Stimulated activated naive B cell treated with anti-CD40 and anti-IgM and Interleukin-4, amounts not matched to agents 10 μg/mL and 1 μg/mL and 100 μg/mL, for 72 hours (primary cell): ENCODE results near the gene CCNT2.
"Not testable (repeated sequence)": the region's sequence is repeated elsewhere in the genome, so short reads cannot be mapped to it uniquely, and the experiment has no call there.

Experiments used
- ATAC-seq, 2 donors: fragments of 150-1000 bp; cut with Tn5 transposase; replicated peaks; 2 replicates each; pipeline ENCODE4 v1.10.0; 2021; ENCODE audit warnings: moderate library complexity in 1 of 2
- DNase-seq: peaks from one replicate; pipeline ENCODE4 v3.0.0; 2021
- H3K27ac Mint-ChIP-seq: one replicate; pipeline ENCODE4 v1.8.0; 2022; ENCODE audit warnings: mild to moderate bottlenecking, mixed read lengths
- H3K27me3 Mint-ChIP-seq, 2 donors: one replicate each; pipeline ENCODE4 v1.8.0; 2022; ENCODE audit warnings: mixed read lengths in 2 of 2
- H3K36me3 Mint-ChIP-seq, 2 donors: one replicate each; pipeline ENCODE4 v1.8.0; 2022; ENCODE audit warnings: mixed read lengths in 2 of 2, mild to moderate bottlenecking in 1 of 2
- H3K4me1 Mint-ChIP-seq, 2 donors: one replicate each; pipeline ENCODE4 v1.8.0; 2022; ENCODE audit warnings: mixed read lengths in 2 of 2, mild to moderate bottlenecking in 1 of 2
- H3K4me3 Mint-ChIP-seq, 2 donors: one replicate each; pipeline ENCODE4 v1.8.0; 2022; ENCODE audit warnings: mild to moderate bottlenecking in 2 of 2, mixed read lengths in 2 of 2, moderate library complexity in 1 of 2
- H3K9me3 Mint-ChIP-seq, 2 donors: one replicate each; pipeline ENCODE4 v1.8.0; 2022; ENCODE audit warnings: mixed read lengths in 2 of 2, mild to moderate bottlenecking in 1 of 2

Gene CCNT2

DNA sequence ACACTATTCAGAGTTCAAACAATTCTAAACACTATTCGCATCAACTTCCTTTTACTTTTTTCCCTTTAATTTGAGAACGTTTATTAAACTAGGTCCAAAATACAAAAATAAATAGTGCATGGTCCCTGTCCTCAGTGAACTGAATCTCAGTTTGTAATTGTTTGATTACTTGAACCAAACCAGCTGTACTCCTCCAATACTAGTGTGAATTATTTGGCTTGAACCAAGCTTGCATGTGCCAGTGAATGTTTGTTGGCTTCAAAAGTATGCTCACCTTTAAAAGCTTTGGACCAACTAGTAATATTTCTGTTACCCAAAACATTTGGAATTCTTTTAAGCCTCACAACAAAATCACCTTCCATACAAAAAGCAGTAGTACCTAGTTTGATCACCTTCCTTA is 15.5 kb downstream of the CCNT2 start:
- H3K27ac Mint-ChIP-seq, result peak overlapping the region; percentile 67
- H3K4me1 Mint-ChIP-seq, result peaks cover 27 to 62% of the 10 kb centered on the region in 2 donors
- no peak overlapping the region for H3K4me3 Mint-ChIP-seq
- peaks cover 0 to 1% of the 10 kb centered on the region in 2 donors for H3K9me3 Mint-ChIP-seq
- peaks cover 23 to 41% of the 10 kb centered on the region in 2 donors for H3K36me3 Mint-ChIP-seq
- no peaks in the 10 kb centered on the region for H3K27me3 Mint-ChIP-seq
- no peak for ATAC-seq
- DNase-seq, result no peak

DNA sequence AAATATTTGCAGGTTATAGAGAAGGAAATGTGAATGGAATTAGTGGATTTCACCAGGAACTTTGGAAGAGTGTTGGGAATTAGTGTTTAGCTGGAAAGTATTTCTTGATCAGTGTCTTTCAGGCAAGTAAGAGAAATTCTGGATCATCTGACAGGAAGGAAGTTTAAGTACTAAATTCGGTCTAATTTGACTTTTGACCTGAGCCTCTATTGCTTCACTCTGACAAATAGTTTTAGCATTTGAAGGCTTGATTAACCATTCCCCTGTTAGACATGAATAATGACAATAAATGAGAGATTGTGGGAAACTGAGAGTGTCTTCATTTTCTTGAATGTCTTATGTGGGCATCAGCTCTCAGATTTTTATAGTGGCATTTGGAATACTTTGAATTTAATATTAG is 16.0 kb downstream of the CCNT2 start:
- ATAC-seq (no peak), DNase-seq (no peak)
- Mint-ChIP-seq H3K4me1 (peaks cover 26 to 57% of the 10 kb centered on the region in 2 donors), H3K27me3 (no peaks in the 10 kb centered on the region), H3K9me3 (peaks cover 0 to 1% of the 10 kb centered on the region in 2 donors), H3K27ac (peak overlapping the region; percentile 56), H3K4me3 (no peak overlapping the region), H3K36me3 (peaks cover 21 to 36% of the 10 kb centered on the region in 2 donors)

DNA sequence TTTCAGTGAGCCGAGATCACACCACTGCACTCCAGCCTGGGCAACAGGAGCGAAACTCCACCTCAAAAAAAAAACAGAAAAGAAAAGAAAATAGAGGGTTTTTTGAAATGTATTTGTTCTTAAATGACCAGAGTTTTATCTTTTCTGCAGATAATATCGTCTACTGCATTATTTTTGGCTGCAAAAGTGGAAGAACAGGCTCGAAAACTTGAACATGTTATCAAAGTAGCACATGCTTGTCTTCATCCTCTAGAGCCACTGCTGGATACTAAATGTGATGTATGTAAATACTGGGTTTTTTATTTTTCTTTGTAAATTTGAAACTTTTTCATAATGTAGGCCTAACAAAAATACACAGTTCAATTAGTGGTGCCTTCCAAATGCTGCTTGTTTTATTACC is 18.1 kb downstream of the CCNT2 start:
- Mint-ChIP-seq H3K4me3 (no peak overlapping the region), H3K36me3 (peaks cover 18 to 28% of the 10 kb centered on the region in 2 donors), H3K9me3 (no peaks in the 10 kb centered on the region), H3K27me3 (no peaks in the 10 kb centered on the region), H3K4me1 (peaks cover 20 to 41% of the 10 kb centered on the region in 2 donors), H3K27ac (no peak overlapping the region)
- DNase-seq (no peak), ATAC-seq (no peak)

DNA sequence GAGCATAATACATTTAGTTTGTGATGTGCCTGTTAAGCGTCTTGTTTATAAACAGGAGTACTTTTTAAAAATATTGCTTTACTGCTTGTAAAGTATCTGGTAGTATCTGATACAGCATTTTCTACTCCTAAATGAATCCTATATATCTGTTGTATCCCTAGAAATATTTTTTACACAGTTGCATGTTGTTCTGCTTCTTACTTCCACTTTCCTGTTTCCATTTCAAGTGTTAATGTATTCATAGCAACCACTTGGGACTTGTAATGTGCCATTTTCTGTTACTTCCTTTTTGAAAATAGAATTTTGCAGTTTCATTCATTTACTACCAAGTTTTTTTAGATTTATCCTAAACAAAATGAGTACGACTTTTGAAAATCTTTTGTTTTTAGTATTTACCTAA is 24.9 kb downstream of the CCNT2 start:
- peak; percentile 78 to 94 for ATAC-seq
- Mint-ChIP-seq H3K4me3 (peak overlapping the region; percentile 41 to 57), H3K27ac (peak overlapping the region; percentile 25)

DNA sequence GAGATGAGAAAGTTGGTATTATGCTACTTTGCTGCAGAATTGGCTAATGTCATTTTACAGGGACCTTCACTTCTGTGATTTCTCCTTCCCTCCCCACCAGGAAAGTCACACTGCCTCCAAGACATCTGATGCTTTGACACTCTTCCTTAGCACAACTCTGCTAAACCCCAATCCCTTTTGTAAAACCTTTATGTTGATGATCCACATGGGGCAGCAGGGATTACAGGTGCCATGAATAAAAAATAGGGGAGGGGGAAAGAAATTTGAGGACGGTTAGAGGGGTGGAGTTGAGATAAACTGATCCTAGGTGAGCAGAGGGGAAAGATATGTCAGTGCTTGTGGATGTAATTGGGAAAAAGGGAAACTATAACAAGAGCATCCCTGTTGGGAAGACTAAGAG is 26.4 kb downstream of the CCNT2 start:
- Mint-ChIP-seq H3K9me3 (no peaks in the 10 kb centered on the region), H3K36me3 (peaks cover 35 to 42% of the 10 kb centered on the region in 2 donors), H3K4me3 (peak overlapping the region in 1 of 2 donors; percentile 7), H3K27ac (no peak overlapping the region), H3K27me3 (no peaks in the 10 kb centered on the region), H3K4me1 (peaks cover 21 to 34% of the 10 kb centered on the region in 2 donors)
- ATAC-seq (no peak), DNase-seq (no peak)

More for the DNA sequence above, 24.9 kb downstream of the CCNT2 start:
- peaks cover 18 to 31% of the 10 kb centered on the region in 2 donors for H3K4me1 Mint-ChIP-seq
- no peaks in the 10 kb centered on the region for H3K9me3 Mint-ChIP-seq
- no peaks in the 10 kb centered on the region for H3K27me3 Mint-ChIP-seq
- DNase-seq, result no peak
- H3K36me3 Mint-ChIP-seq, result peaks cover 29 to 37% of the 10 kb centered on the region in 2 donors

DNA sequence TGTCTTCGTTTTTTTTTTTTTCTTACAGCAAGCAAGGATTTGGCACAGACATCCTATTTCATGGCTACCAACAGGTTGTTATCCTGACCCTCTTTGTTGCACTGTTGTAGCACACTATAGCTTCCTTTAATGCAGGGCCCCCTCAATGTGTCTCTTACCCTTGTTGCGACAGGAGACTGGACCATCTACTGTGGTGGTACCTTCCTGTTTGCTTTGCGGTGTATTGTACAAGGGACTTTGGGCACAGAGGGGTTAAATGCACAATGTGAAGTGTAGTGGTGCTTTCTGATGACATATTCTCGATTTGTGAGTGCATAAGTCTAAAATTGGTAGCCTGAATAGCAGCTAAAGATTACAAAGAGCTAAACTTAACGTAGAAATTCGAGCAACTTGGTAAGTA is 27.5 kb downstream of the CCNT2 start:
- peaks cover 23 to 39% of the 10 kb centered on the region in 2 donors for H3K4me1 Mint-ChIP-seq
- peaks cover 36 to 42% of the 10 kb centered on the region in 2 donors for H3K36me3 Mint-ChIP-seq
- no peak for ATAC-seq

DNA sequence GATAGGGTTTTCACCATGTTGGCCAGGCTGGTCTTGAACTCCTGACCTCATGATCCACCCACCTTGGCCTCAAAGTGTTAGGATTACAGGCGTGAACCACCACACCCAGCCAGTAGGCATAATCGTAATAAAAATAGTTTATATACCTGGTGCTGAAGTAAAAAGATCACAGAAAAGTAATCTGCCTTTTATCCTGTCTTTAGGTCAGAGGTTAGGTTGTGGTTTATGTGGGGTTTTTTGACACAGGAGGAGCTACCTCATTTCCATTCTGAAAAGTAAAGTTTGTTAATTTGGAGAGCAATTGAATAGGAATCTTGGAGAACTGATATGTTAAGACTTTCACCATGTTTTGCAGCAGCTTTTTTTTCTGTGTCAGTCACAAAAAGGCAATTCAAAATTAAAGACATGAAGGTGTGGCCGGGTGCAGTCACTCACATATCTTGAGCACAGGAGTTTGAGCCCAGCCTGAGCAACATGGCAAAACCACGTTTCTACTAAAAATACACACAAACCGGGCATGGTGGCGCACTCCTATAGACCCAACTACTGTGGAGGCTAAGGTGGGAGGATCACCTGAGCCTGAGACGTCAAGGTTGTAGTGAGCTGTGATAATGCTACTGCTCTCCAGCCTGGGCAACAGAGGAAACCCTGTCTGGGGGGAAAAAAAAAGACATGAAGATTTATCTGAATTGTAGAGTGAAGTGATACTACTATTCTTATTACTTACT is 31.5 kb downstream of the CCNT2 start:
- no peak for DNase-seq
- H3K36me3 Mint-ChIP-seq, result peaks cover 43 to 58% of the 10 kb centered on the region in 2 donors
- H3K27me3 Mint-ChIP-seq, result no peaks in the 10 kb centered on the region
- peak overlapping the region; percentile 83 for H3K27ac Mint-ChIP-seq
- peaks cover 24 to 33% of the 10 kb centered on the region in 2 donors for H3K4me1 Mint-ChIP-seq
- no peaks in the 10 kb centered on the region for H3K9me3 Mint-ChIP-seq
- H3K4me3 Mint-ChIP-seq, result no peak overlapping the region
- peak; percentile 42 to 75 for ATAC-seq

More for the DNA sequence above, 27.5 kb downstream of the CCNT2 start:
- no peaks in the 10 kb centered on the region for H3K27me3 Mint-ChIP-seq
- H3K27ac Mint-ChIP-seq, result peak overlapping the region; percentile 32
- no peaks in the 10 kb centered on the region for H3K9me3 Mint-ChIP-seq
- H3K4me3 Mint-ChIP-seq, result no peak overlapping the region
- no peak for DNase-seq

DNA sequence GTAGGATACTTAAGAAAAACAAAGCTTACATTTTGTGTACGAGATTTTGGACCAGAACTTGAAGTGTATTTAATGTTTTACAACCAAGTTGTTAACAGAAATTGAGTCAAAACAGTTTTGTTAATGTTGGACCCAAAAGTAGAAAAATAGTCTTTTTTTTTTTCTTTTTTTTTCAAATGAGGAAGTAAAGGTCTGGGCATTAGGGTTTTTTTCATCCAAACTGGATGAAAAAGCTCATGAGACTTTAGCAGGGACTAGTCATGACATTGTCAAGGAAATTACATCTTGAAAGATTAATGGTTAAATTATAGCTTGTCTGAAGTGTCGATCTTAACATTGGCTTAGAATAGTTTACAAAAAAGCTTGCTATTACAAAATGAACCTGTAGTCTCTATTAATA is 32.3 kb downstream of the CCNT2 start:
- H3K27ac Mint-ChIP-seq, result no peak overlapping the region
- no peaks in the 10 kb centered on the region for H3K9me3 Mint-ChIP-seq
- no peaks in the 10 kb centered on the region for H3K27me3 Mint-ChIP-seq
- H3K4me1 Mint-ChIP-seq, result peaks cover 21 to 26% of the 10 kb centered on the region in 2 donors
- DNase-seq, result no peak
- H3K36me3 Mint-ChIP-seq, result peaks cover 38 to 50% of the 10 kb centered on the region in 2 donors
- ATAC-seq, result no peak
- no peak overlapping the region for H3K4me3 Mint-ChIP-seq

DNA sequence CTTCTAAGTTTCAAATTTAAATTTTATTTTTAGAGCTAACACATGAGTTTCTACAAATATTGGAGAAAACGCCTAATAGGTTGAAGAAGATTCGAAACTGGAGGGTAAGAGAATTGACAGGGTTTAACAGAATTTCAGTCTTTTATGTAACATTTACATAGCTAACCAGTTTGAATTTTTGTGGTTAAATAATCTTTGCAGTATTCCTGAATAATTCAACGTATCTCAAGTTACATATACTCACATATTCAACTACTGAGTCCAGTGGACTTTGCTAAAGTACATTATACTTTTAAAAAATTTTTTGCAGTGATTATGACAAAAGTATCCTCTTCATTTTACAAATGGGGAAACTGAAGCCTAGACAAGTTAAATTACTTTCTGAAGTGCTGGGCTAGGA is 34.0 kb downstream of the CCNT2 start:
- peaks cover 33 to 51% of the 10 kb centered on the region in 2 donors for H3K36me3 Mint-ChIP-seq
- H3K27me3 Mint-ChIP-seq, result no peaks in the 10 kb centered on the region
- peaks cover 18 to 24% of the 10 kb centered on the region in 2 donors for H3K4me1 Mint-ChIP-seq
- no peaks in the 10 kb centered on the region for H3K9me3 Mint-ChIP-seq
- no peak overlapping the region for H3K27ac Mint-ChIP-seq
- ATAC-seq, result no peak
- H3K4me3 Mint-ChIP-seq, result no peak overlapping the region
- DNase-seq, result no peak

DNA sequence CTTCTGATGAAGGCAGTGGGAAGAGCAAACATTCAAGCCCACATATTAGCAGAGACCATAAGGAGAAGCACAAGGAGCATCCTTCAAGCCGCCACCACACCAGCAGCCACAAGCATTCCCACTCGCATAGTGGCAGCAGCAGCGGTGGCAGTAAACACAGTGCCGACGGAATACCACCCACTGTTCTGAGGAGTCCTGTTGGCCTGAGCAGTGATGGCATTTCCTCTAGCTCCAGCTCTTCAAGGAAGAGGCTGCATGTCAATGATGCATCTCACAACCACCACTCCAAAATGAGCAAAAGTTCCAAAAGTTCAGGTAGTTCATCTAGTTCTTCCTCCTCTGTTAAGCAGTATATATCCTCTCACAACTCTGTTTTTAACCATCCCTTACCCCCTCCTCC is 35.4 kb downstream of the CCNT2 start:
- Mint-ChIP-seq H3K27me3 (no peaks in the 10 kb centered on the region), H3K4me3 (no peak overlapping the region), H3K36me3 (peaks cover 25 to 40% of the 10 kb centered on the region in 2 donors), H3K27ac (peak overlapping the region; percentile 75), H3K9me3 (no peaks in the 10 kb centered on the region), H3K4me1 (peaks cover 18 to 24% of the 10 kb centered on the region in 2 donors)
- ATAC-seq, result no peak
- no peak for DNase-seq

DNA sequence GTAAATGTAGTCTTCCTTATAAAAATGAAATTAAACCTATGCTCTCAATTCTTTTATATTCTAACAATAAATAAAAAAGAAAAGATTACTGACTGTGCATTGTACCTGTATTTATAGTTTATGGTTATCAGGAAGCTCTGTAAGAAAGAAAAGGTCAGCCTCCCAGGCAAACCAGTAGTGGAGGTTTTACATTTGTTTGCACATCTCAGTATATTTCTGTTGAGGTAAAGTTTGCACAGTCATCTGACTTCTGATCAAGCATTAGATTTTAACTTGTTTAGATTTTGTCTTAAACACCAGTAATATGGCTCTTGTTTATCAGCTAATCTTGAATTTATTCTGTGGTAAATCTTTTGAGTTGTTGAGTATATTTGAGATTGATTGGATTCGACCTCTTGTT is 37.1 kb downstream of the CCNT2 start:
- Mint-ChIP-seq H3K27me3 (no peaks in the 10 kb centered on the region), H3K4me1 (peaks cover 10 to 15% of the 10 kb centered on the region in 2 donors), H3K36me3 (peaks cover 23 to 40% of the 10 kb centered on the region in 2 donors), H3K4me3 (no peak overlapping the region), H3K9me3 (no peaks in the 10 kb centered on the region), H3K27ac (no peak overlapping the region)
- ATAC-seq (no peak), DNase-seq (no peak)

DNA sequence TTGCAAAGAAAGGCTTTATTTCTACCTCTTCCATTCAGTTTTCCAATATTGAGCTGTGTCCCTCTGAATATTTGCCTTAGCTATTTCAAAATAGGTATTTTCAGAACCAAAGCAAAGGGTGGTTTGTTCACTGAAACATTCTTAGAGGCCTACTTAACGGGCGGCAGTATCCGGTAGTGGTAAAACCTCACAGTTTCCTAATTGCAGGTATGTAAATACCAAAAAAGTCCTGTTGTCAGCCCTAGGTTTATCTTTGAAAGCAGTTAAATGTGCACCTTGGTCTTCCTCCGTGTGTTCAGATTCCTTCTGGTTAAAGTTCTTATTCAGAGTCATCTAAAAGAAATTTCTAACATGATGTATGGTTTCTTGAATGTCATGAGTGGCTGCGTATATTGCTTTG is 38.9 kb downstream of the CCNT2 start:
- H3K27ac Mint-ChIP-seq, result no peak overlapping the region
- H3K27me3 Mint-ChIP-seq, result no peaks in the 10 kb centered on the region
- H3K4me3 Mint-ChIP-seq, result no peak overlapping the region
- no peak for DNase-seq
- H3K9me3 Mint-ChIP-seq, result no peaks in the 10 kb centered on the region
- peaks cover 10 to 15% of the 10 kb centered on the region in 2 donors for H3K4me1 Mint-ChIP-seq
- H3K36me3 Mint-ChIP-seq, result peaks cover 18 to 34% of the 10 kb centered on the region in 2 donors
- no peak for ATAC-seq

DNA sequence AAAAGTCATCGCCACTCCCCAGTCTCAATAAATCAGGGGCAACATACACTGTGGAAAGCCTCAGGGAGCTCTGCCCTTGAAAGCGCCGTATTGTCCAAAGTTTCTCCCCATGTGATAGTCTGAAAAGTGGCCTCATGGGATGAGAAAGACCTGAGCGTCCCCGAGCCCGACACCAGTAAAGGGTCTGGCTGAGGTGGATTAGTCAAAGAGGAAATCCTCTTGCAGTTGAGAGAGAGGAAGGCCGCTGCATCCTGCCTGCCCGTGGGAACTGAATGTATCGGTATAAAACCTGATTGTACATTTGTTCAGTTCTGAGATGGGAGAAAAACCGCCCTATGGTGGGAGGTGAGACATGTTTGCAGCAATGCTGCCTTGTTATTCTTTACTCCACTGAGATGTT is 48.5 kb downstream of the CCNT2 start:
- H3K27me3 Mint-ChIP-seq, H3K27ac Mint-ChIP-seq, DNase-seq, H3K4me3 Mint-ChIP-seq, ATAC-seq, H3K4me1 Mint-ChIP-seq: not testable (repeated sequence)
- Mint-ChIP-seq H3K9me3 (peaks cover 10 to 11% of the 10 kb centered on the region in 2 donors), H3K36me3 (peaks cover 2 to 11% of the 10 kb centered on the region in 2 donors)

DNA sequence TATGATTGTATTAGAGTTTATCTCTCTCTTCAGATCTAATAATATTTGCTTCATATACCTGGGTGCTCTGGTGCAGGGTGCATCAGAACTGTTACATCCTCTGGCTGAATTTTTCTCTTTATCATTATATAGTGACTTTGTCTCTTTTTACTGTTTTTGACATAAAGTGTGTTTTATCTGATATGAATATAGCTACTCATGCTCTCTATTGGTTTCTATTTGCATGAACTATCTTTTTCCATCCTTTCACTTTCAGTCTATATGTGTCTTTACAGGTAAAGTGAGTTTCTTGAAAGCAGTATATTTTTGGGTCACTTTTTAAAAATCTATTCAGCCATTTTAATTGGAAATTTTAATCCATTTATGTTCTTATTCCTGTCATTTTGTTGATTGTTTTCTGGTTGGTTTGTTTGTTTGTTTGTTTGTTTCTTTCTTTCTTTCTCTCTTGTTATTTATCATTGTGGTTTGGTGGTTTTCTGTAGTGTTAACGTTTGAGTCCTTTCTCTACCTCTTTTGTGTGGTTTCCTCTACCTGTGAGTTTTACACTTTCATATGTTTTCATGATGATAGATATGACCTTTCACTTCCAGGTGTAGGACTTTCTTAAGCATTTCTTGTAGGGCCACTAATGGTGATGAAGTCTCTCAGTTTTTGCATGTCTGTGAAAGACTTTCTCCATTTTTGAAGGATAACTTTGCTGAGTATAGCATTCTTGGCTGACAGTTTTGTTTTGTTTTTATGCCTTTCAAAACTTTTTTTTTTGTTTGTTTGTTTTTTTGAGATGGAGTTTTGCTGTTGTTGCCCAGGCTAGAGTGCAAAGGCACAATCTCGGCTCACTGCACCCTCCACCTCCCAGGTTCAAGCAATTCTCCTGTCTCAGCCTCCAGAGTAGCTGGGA is 54.9 kb downstream of the CCNT2 start:
- H3K4me1 Mint-ChIP-seq, result peaks cover 4% of the 10 kb centered on the region in 2 donors
- ATAC-seq, result peak; percentile 31 to 41
- no peak overlapping the region for H3K4me3 Mint-ChIP-seq
- H3K27ac Mint-ChIP-seq, result no peak overlapping the region
- no peak for DNase-seq
- H3K36me3 Mint-ChIP-seq, result peaks cover 12 to 29% of the 10 kb centered on the region in 2 donors
- peaks cover 25 to 29% of the 10 kb centered on the region in 2 donors for H3K9me3 Mint-ChIP-seq
- H3K27me3 Mint-ChIP-seq, result no peaks in the 10 kb centered on the region
